ENCODE results near the gene PAQR5.

PAQR5 gene

GRCh38 chr15:69320977-69321554 is 22.4 kb downstream of the PAQR5 start:
- TF ChIP-seq CTCF (conservative IDR thresholded peaks at IDR 0.05) = no peak
- H3K27ac ChIP-seq = no peak overlapping the region

- no peak for TF ChIP-seq CTCF (conservative IDR thresholded peaks at IDR 0.05)
- no peak overlapping the region for H3K27ac ChIP-seq
Observed at GRCh38 chr15:69323893-69324430, 25.2 kb downstream of the PAQR5 start.

- TF ChIP-seq CTCF (conservative IDR thresholded peaks at IDR 0.05) = no peak
- no peak overlapping the region for H3K27ac ChIP-seq
Observed at GRCh38 chr15:69324565-69324964, 25.9 kb downstream of the PAQR5 start.

GRCh38 chr15:69325456-69325971 is 26.8 kb downstream of the PAQR5 start:
- TF ChIP-seq CTCF (conservative IDR thresholded peaks at IDR 0.05) = no peak
- H3K27ac ChIP-seq = no peak overlapping the region

GRCh38 chr15:69328080-69328479 is 29.4 kb downstream of the PAQR5 start:
- no peak overlapping the region for H3K27ac ChIP-seq

GRCh38 chr15:69328739-69329138 is 30.0 kb downstream of the PAQR5 start:
- no peak for TF ChIP-seq CTCF (conservative IDR thresholded peaks at IDR 0.05)
- no peak overlapping the region for H3K27ac ChIP-seq

More at GRCh38 chr15:69328080-69328479, 29.4 kb downstream of the PAQR5 start:
- no peak for TF ChIP-seq CTCF (conservative IDR thresholded peaks at IDR 0.05)

- H3K27ac ChIP-seq = no peak overlapping the region
- TF ChIP-seq CTCF (conservative IDR thresholded peaks at IDR 0.05) = no peak
Observed at GRCh38 chr15:69337138-69337537, 38.4 kb downstream of the PAQR5 start.

Measured in VCaP (cell line).